ENCODE measurements around the gene QKI. TPM values are rescaled to one million over a fixed set of nuclear protein-coding genes. Genes with fewer than 3 reads are reported as not detected.

The QKI gene
- total RNA-seq, 1 experiment from 2014 or later = 61.1 TPM

DNA sequence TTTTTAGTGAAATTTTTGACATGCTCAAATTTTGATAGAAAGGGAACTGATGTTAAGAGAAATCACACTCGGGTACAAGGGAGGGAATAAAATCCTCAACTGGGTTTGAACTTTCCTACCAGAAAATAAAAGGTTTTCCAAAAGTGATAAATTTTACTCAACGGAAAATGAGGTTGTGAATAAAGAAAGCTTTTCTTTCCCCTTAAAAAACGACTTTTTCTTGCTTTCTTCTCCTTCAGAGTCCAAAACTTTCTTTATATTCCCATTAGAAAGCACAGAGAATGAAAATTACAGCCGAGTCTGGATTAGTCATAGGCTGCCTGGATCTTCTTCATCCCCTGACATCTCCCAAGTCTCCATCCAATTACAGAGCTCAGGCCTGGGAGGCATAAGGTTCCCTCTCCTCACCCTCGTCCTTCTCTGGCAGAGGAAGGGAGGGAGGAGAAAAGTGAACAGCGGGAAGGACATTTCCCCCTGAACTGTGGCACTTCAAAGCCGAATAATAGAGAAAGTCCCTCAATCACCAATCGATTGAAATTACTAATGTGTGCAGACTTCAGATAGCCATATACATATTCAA lies 28.1 kb upstream of the QKI start:
- in situ Hi-C loops (cut with HindIII; ENCODE audit: low pct_unique_long_range_greater_than_20kb, low sequenced_read_pairs) = no loop called here
- no peak for DNase-seq (ENCODE audit: low read depth, low spot score)

- no peak for DNase-seq (ENCODE audit: low read depth, low spot score)
- in situ Hi-C loops (cut with HindIII; ENCODE audit: low pct_unique_long_range_greater_than_20kb, low sequenced_read_pairs) = no loop called here
These were observed 27.2 kb upstream of the QKI start for GRCh38 chr6:163387317-163387716.

GRCh38 chr6:163389354-163389753 lies 25.2 kb upstream of the QKI start:
- DNase-seq (ENCODE audit: low read depth, low spot score) = no peak
- in situ Hi-C loops (cut with HindIII; ENCODE audit: low pct_unique_long_range_greater_than_20kb, low sequenced_read_pairs) = no loop called here

DNA sequence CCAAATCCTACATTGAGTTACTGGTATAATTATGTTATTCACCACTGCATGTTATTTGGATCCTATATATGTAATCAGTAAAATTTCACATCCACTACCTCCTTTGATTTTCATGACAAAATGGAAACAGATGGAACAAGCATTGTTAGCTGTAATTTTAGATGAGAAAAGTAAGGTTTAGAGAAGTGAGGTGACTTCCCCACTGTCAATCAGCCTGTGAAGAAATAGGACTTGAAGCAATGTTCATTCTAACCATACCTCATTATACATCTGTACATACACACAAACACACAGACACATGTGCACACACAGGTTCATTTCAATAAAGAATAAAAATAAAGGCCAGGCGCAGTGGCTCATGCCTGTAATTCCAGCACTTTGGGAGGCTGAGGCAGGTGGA lies 23.7 kb upstream of the QKI start:
- no peak for DNase-seq (ENCODE audit: low read depth, low spot score)
- in situ Hi-C loops (cut with HindIII; ENCODE audit: low pct_unique_long_range_greater_than_20kb, low sequenced_read_pairs) = no loop called here

DNA sequence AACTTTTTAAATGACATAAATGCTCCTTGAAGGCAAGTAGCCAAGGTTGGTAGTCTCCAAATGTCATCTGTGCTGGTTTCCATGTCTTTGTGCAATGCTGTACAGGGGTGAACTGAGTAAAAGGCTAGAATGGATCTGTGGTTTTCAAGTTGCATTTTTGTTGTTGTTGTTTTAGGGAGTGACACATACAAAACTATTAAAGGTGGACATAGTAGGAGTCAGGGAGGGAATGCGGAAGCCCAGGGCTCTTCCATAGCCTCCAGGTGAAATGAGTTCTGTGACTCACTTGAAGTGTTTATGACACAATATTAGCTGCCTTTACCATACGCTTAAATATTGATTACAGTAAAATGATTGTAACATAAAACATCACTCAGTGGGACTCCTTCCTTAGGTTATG lies 22.5 kb upstream of the QKI start:
- DNase-seq (ENCODE audit: low read depth, low spot score) = no peak
- in situ Hi-C loops (cut with HindIII; ENCODE audit: low pct_unique_long_range_greater_than_20kb, low sequenced_read_pairs) = no loop called here

GRCh38 chr6:163392533-163392932 lies 22.0 kb upstream of the QKI start:
- no peak for DNase-seq (ENCODE audit: low read depth, low spot score)
- in situ Hi-C loops (cut with HindIII; ENCODE audit: low pct_unique_long_range_greater_than_20kb, low sequenced_read_pairs) = no loop called here

GRCh38 chr6:163393923-163394322 lies 20.6 kb upstream of the QKI start:
- DNase-seq (ENCODE audit: low read depth, low spot score) = no peak
- in situ Hi-C loops (cut with HindIII; ENCODE audit: low pct_unique_long_range_greater_than_20kb, low sequenced_read_pairs) = no loop called here

- in situ Hi-C loops (cut with HindIII; ENCODE audit: low pct_unique_long_range_greater_than_20kb, low sequenced_read_pairs) = no loop called here
- no peak for DNase-seq (ENCODE audit: low read depth, low spot score)
These were observed 19.9 kb upstream of the QKI start for GRCh38 chr6:163394659-163395058.

DNA sequence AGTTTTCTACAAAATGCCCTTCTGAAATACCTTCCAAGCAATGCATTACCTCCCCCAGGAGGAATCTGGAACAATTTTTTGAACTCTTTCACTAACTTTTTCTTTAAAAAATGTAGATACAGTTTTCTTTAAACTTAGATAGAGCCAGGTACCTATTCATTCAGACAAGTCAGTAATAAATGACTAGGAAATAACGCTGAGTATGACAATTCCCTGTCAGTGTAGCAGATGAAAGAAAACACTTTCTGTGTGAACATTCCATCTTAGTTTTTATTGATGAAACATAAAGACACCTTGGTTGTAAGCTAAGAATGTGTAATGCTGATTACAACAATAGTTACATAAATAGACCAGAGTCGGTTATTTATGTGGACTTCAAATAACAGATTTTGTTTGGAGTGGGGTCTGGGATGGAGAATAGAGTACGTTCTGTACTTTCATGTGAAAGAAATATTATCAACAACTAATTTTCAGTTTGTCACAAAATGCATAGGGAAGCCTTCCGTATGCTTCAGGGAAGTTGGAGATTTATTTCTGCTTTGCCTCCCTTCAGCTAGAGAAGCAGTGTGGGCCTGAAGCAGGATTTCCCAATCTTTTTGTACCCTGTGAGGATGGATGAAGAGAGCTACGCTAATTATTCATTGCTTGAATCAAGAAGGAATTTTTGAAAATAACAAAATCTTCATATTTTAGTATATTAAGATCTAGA lies 19.2 kb upstream of the QKI start:
- DNase-seq (ENCODE audit: low read depth, low spot score) = no peak
- in situ Hi-C loops (cut with HindIII; ENCODE audit: low pct_unique_long_range_greater_than_20kb, low sequenced_read_pairs) = no loop called here

- in situ Hi-C loops (cut with HindIII; ENCODE audit: low pct_unique_long_range_greater_than_20kb, low sequenced_read_pairs) = no loop called here
- no peak for DNase-seq (ENCODE audit: low read depth, low spot score)
These were observed 18.7 kb upstream of the QKI start for GRCh38 chr6:163395831-163396185.

GRCh38 chr6:163397326-163397725 lies 17.2 kb upstream of the QKI start:
- no peak for DNase-seq (ENCODE audit: low read depth, low spot score)
- in situ Hi-C loops (cut with HindIII; ENCODE audit: low pct_unique_long_range_greater_than_20kb, low sequenced_read_pairs) = no loop called here

DNA sequence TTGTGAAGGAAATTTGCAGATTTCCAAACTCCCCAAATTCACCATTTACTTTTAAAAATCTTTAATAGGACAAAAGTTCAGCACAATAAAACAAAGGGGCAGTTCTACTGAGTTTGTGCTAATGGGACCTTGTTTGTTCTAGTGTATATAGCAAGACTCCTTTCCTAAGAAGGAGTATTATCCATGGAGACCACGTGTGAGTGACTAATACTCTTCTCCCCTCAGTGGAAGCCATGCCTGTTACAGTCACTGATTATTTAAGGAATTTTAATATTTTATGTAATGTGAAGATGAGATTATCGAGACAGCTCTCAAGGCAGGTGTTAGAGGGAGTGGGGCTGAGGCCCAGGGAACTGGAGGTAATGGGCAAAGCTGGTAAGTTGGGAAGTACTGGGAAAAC lies 16.4 kb upstream of the QKI start:
- DNase-seq (ENCODE audit: low read depth, low spot score) = peak; percentile 35
- in situ Hi-C loops (cut with HindIII; ENCODE audit: low pct_unique_long_range_greater_than_20kb, low sequenced_read_pairs) = no loop called here

- in situ Hi-C loops (cut with HindIII; ENCODE audit: low pct_unique_long_range_greater_than_20kb, low sequenced_read_pairs) = no loop called here
- DNase-seq (ENCODE audit: low read depth, low spot score) = no peak
These were observed 15.7 kb upstream of the QKI start for GRCh38 chr6:163398815-163399214.

DNA sequence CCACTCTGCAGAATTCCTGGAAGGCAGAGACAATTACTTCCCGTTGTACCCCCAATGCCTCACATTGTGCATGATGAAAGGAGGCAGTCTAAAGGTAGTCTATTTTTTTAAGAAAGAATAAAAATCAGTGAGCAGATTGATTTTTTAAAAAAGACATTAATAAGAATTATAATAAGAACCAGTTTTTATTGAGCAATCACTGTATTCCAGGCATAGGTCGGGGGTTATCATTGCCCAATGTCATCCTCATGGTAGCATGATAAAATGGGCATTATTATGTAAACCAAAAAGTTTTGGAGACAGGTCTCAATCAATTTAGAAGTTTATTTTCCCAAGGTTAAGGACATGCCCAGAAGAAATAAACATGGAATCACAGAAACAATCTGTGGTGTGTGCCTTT lies 14.0 kb upstream of the QKI start:
- DNase-seq (ENCODE audit: low read depth, low spot score) = no peak
- in situ Hi-C loops (cut with HindIII; ENCODE audit: low pct_unique_long_range_greater_than_20kb, low sequenced_read_pairs) = no loop called here

GRCh38 chr6:163401039-163401885 lies 13.3 kb upstream of the QKI start:
- no peak for DNase-seq (ENCODE audit: low read depth, low spot score)
- in situ Hi-C loops (cut with HindIII; ENCODE audit: low pct_unique_long_range_greater_than_20kb, low sequenced_read_pairs) = no loop called here

DNA sequence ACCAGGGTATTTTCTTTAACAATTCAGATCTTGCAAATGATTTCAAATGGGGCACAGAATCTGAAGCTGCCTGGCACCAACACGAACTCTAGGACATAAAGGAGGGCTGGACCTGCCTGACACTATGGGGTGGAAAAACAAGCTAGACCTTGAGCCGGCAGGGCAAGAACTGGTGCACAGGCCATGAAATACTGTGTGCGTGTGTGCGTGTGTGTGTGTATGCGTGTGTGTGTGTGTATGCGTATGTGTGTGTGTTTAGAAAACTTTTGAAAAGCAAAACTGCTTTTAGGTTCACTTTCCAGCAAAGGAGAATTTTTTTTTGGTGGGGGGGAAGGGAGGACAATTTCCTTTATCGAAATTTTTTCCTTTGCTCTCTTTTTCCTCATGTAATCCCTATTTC lies 11.9 kb upstream of the QKI start:
- DNase-seq (ENCODE audit: low read depth, low spot score) = no peak
- in situ Hi-C loops (cut with HindIII; ENCODE audit: low pct_unique_long_range_greater_than_20kb, low sequenced_read_pairs) = no loop called here

GRCh38 chr6:163404825-163405265 lies 9.7 kb upstream of the QKI start:
- DNase-seq (ENCODE audit: low read depth, low spot score) = no peak
- in situ Hi-C loops (cut with HindIII; ENCODE audit: low pct_unique_long_range_greater_than_20kb, low sequenced_read_pairs) = no loop called here

DNA sequence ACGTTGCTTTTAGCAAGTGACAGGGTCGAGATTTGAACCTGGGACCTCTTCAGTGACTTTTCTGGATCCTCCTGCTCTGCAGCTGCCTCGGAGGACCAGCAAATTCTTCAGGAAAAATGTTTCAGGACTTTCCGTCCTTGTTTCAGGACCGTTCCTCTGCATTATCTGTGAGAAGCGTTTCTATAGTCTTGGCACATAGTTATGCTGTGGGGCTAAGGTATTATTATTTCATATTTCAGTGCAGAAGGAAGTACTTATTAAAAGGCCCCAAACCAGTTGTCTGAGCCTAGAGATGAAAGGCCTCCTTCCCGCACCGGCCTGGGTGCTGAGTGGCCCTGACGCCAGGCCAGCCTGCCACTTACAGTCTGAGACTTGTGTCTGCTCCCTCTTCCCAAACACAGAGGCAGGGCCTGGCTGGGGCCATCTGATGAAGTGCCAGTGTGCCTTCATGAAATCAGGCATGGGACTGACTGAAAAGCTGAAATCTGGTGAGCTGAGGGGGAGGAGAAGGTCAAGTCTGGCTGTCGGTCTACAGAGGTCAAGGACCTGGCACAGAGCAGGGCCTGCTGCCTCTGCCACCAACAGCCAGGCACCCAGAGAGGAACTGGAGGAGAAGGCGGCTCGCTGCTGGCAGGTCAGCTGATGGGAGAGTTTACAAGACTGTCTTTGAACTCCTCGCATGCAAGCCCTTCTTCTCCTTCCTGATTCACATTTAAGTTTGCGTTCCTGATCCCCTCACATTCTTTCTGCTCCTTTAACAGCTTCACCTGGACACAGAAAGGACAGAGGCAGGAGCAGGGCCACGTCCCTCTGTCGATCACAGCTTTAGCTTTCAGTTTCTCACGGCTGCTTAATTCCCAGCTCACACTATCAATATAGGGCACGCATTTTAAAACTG lies 8.9 kb upstream of the QKI start:
- DNase-seq (ENCODE audit: low read depth, low spot score) = peak; percentile 42
- in situ Hi-C loops (cut with HindIII; ENCODE audit: low pct_unique_long_range_greater_than_20kb, low sequenced_read_pairs) = no loop called here
